Measurements from ENCODE around the gene UBE2A.

The UBE2A gene

DNA sequence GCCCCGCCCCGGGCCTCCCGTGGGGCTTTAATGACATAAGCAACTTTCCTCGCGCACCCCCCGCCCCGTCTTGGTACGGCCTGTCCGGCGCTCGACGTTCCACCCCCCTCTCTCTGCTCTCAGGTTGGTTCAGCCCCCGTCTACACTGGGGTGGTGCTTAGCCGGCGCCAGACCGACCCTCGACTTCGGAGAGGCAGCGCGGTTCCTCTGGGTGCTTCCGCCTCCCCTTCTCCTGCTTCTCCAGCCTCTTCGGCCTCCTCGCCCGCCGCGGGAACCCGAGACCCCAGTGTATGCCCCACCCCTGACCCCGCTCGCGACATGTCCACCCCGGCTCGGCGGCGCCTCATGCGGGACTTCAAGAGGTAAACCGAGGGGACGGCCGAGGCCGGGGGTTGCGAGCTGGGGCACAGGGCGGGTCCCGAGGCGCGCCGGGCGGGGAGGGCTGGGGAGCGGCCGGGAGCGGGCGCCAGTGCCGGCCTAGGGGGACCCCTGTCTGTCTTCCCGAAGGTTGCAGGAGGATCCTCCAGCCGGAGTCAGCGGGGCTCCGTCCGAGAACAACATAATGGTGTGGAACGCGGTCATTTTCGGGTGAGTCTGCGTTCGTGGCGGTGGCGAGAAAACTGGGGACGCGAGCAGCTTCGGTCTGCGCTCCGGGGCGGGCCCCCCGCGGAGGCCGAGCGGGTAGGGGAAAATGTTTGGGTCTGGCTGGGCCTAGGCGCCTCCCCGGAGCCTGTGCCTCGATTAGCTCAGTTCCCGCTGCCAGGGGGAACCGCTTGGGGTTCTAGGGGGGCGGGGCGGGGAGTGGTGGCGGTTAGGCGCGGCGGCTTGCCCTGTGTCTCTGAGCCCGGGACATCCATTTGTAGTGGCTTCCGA, at the start of gene UBE2A:
UBE2A (plus strand) TSS at position 170 of the 873 bp plus-strand sequence; CDS start at position 319, 149 bp downstream.
- H3K9me3 Mint-ChIP-seq: no peaks in the 10 kb centered on the region
- H3K27me3 Mint-ChIP-seq: no peaks in the 10 kb centered on the region
- peaks cover 9% of the 10 kb centered on the region for H3K4me1 Mint-ChIP-seq
- peak within 1 kb of the TSS; percentile 82 to 86 for H3K4me3 Mint-ChIP-seq
- DNase-seq (peak; percentile 86 to 90), ATAC-seq (peak; percentile 93)
- peak within 1 kb of the TSS; percentile 94 for H3K27ac Mint-ChIP-seq

DNA sequence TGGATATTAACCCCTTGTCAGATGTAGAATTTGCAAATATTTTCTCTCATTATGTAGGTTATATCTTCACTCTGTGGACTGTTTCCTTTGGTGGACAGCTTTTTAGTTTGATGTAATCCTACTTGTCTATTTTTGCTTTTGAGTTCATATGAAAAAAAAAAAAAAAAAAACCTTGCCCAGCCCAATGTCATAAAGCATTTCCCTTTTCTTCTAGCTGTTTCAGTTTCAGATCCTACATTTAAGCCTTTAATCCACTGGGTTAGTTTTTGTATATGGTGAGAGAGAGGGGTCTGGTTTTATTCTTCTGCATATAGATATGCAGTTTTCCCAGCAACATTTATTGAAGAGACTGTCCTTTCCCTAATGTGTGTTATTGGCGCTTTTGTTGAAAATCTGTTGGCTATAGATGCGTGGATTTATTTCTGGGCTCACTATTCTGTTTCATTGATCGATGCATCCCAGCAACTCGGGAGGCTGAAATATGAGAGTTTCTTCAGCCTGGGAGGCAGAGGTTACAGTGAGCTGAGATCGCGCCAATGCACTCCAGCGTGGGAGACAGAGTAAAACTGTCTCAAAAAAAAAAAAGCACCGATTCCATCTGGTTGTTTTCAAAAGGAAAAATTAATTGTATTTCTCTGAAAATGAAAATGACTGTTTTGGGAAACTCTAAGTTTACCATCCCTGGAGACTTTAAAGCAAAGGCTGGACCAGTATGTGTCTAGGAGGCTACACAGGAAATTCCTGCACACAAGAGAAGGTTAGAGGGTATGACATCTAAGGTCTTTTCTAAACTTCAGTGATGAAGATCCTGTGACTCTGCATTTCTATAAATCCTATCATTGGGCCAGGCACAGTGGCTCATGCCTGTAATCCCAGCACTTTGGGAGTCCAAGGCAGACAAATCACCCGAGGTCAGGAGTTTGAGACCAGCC, 44.8 kb upstream of the UBE2A start:
- H3K4me1 Mint-ChIP-seq: no peaks in the 10 kb centered on the region
- no peaks in the 10 kb centered on the region for H3K27me3 Mint-ChIP-seq
- ATAC-seq (no peak), DNase-seq (no peak)
- no peak overlapping the region for H3K27ac Mint-ChIP-seq
- no peaks in the 10 kb centered on the region for H3K9me3 Mint-ChIP-seq
- H3K4me3 Mint-ChIP-seq: no peak overlapping the region

DNA sequence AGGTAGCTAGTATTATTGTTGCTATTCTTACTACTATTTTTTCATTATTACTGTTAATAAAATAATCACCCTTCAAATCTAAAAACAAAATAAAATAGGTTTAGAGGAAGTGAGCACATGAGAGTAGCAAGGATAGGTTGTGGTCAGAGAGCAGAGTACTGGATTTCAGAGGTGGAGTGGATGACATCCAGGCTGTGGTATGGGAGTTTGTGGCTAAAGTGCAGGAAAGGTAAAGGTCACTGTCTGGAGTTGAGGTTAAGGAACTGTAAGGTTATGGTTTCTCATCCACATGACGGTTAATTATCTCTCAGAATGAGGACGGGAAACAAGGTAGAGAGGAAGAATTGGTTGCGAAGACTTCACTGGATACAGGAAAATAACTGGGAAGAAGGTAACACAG, 36.9 kb upstream of the UBE2A start:
- Mint-ChIP-seq H3K27me3 (no peaks in the 10 kb centered on the region), H3K27ac (no peak overlapping the region), H3K4me3 (no peak overlapping the region), H3K9me3 (no peaks in the 10 kb centered on the region), H3K4me1 (no peaks in the 10 kb centered on the region)
- no peak for ATAC-seq
- no peak for DNase-seq

DNA sequence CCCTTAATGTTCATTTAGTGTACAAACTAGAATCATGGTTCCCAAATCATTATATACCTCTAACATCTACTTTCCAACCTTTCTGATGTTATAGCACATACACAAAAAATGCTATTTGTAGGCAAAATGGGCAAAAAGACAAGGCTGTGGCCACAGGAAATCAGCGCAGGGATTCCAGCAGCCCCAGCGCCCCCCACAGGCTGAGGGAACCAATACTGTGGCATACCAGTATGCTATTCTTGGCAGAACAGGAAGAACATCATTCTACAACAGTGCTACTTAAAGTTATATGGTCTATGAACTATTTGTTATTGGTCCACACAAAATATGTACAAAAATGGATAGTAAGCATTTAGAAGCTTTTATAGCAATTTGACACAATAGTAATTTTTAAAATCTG, 34.5 kb upstream of the UBE2A start:
- Mint-ChIP-seq H3K4me3 (no peak overlapping the region), H3K27me3 (no peaks in the 10 kb centered on the region), H3K27ac (no peak overlapping the region), H3K9me3 (no peaks in the 10 kb centered on the region), H3K4me1 (no peaks in the 10 kb centered on the region)
- DNase-seq (no peak), ATAC-seq (no peak)

DNA sequence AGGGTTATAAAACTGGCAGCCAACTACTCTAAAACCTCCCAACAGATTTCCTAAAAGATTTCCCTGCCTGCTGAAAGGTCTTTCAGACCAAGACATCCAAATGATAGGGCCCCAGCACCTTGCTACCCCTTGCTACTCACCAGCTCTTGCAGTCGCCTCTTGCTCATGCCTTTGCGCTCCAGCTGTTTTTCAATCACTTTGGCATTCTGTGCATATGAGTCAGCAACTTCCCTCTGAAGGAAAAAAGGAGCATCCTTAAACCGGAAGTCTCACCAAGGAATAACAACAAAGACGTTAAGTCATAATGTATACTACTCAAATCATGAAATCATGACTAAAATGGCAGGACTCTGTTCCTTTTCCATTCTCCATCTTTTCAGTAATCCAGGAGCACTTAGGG, 33.2 kb upstream of the UBE2A start:
- no peak for ATAC-seq
- no peaks in the 10 kb centered on the region for H3K4me1 Mint-ChIP-seq
- H3K27ac Mint-ChIP-seq: no peak overlapping the region
- no peak for DNase-seq
- H3K9me3 Mint-ChIP-seq: no peaks in the 10 kb centered on the region
- no peak overlapping the region for H3K4me3 Mint-ChIP-seq
- no peaks in the 10 kb centered on the region for H3K27me3 Mint-ChIP-seq

DNA sequence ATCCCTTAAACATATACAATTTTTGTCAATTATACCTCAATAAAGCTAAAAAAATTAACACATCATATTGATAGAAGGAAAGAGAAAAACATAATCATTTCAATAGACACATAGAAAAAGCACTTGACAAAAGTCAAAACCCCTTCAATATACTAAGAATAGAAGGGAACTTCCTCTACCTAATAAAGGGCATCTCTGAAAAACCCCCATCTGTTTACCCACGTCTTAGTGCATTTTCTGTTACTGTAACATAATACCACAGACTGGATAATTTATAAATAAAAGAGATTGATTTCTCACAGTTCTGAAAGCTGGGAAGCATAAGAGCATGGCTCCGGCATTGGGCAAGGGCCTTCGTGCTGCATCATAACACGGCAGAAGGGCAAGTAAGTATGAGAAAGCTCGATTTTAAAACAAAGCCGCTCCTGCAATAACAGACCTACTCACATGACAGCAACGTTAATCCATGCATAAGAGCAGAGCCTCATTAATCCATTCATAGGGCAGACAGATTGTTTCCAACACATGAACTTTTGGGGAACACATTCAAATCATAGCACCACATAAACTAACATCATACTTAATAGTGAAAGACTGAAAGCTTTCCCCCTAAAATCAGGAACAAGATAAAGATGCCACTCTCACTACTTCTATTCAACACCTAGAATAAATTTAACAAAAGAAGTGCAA, 24.9 kb upstream of the UBE2A start:
- Mint-ChIP-seq H3K4me1 (no peaks in the 10 kb centered on the region), H3K9me3 (no peaks in the 10 kb centered on the region), H3K27me3 (no peaks in the 10 kb centered on the region), H3K27ac (peak overlapping the region in 1 of 2 donors; percentile 46), H3K4me3 (no peak overlapping the region)
- DNase-seq: no peak
- no peak for ATAC-seq

DNA sequence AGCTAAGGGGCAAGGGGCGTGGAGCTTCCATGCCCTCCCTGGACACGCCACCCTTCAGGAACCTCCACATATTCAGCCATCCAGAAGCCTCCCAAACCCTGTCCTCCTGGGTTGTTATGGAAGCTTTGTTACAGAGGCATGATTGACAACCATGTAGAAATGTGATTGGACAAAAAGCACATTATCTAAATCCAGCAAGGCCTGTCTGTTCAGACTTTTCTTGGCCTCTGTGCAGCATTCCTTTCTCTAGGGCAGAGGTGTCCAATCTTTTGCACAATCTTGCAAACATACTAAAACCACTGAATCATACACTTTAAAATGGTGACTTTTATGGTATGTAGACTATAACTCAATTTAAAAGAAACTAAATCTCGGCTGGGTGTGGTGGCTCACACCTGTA, 21.9 kb upstream of the UBE2A start:
- DNase-seq (no peak), ATAC-seq (no peak)
- Mint-ChIP-seq H3K27ac (no peak overlapping the region), H3K4me3 (no peak overlapping the region), H3K4me1 (no peaks in the 10 kb centered on the region), H3K27me3 (no peaks in the 10 kb centered on the region), H3K9me3 (no peaks in the 10 kb centered on the region)

DNA sequence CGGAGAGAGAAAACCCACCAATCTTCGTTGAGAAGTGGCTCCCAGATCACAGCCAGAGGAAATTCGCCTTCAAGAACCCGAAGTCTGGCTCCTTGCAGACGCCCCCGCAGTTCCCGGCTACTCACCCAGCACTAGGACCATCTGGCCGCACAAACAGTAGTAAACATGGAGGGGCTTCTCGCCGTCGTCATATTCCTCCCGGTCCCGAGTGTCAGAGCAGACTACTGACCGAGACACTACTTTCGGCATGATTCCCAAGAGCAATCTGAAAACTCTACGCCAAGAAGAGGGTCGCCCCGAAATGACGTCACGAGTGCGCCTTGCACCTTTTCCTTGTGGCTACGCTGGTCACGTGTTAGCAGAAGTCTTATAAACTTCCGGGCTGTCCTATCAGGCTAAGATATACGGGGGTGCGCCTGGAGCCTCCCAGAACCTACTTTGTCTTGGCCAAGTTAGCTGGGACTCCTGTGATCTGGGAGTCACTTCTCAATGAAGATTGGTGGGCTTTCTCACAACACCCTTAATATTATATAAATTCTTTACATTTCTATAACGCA, 9.2 kb upstream of the UBE2A start, which contains the start of gene STEEP1:
STEEP1 (minus strand) TSS at position 303 of the 557 bp plus-strand sequence; CDS start at position 249, 54 bp downstream.
- peak within 1 kb of the TSS; percentile 90 to 92 for H3K4me3 Mint-ChIP-seq
- peaks cover 13% of the 10 kb centered on the region for H3K4me1 Mint-ChIP-seq
- no peaks in the 10 kb centered on the region for H3K27me3 Mint-ChIP-seq
- peak within 1 kb of the TSS; percentile 81 to 95 for H3K27ac Mint-ChIP-seq
- no peaks in the 10 kb centered on the region for H3K9me3 Mint-ChIP-seq
- peak; percentile 100 for ATAC-seq
- peak; percentile 74 to 88 for DNase-seq

DNA sequence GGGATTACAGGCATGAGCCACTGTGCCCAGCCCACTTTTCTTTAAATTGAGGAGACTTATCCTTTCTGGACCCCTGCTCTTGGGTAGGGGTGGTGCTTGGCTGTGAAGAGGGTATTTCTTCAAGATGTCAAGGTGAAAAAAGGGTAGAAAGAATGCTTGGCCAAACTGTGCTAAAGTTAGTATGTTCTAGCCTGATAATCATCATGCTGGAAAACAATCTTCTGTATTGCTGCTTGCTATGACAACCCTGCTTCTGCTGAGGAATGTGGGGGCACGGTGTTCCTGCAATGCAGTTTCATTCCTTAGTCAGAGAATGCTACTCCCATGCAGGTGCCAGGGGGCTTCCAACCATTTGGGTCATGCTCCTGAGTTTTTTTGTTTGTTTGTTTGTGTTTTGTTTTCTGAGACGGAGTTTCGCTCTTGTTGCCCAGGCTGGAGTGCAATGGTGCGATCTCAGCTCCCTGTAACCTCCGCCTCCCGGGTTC, 4.0 kb upstream of the UBE2A start:
- Mint-ChIP-seq H3K4me3 (no peak overlapping the region), H3K27me3 (no peaks in the 10 kb centered on the region), H3K9me3 (no peaks in the 10 kb centered on the region), H3K4me1 (peaks cover 9% of the 10 kb centered on the region), H3K27ac (no peak overlapping the region)
- no peak for DNase-seq
- no peak for ATAC-seq

DNA sequence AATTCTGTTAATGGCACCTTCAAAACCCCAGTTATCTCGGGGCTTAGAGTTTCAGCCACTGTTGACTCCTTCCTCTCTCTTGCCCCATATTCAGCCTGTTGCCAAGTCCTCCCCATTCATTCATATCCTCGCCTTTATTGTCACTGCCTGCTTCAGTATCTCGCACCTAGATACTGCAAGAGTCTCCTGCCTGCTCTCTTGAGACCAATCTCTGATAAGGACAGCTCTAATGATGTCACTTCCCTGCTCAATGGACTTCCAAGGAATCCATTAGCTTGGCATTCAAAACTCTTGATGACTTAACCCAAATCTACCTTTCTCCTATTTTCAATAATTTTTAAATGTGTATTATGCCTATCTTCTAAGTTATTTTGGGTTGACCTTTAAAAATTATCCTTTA, 1.1 kb upstream of the UBE2A start:
- DNase-seq (no peak), ATAC-seq (no peak)
- peaks cover 9% of the 10 kb centered on the region for H3K4me1 Mint-ChIP-seq

DNA sequence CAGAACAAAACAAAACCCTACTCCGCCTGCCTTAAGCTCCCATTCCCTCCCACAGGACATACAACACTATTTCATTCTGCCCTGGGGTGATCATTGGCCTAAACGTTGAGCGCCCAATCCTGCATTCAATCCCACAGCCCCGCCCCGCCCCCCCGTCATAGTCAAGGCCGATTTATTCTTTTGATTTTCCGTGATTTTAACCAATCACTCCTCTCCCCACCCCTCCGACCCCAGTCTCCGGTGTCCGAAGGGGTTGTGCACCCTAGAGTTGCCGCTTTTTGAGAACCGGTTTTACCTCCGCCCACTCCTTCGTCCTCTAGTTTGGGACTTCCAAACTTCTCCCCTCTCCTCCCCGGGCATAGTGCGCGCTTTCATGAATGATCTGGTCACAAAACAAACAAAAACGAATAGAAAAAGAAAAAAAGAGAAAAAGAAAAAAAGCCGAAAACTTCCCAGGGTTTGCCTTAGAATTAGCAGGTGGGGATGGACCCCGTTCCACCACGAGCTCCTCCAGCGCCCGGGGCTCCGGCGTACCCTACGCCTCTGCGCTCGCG, 446 bp upstream of the UBE2A start:
- Mint-ChIP-seq H3K9me3 (no peaks in the 10 kb centered on the region), H3K4me1 (peaks cover 9% of the 10 kb centered on the region), H3K27me3 (no peaks in the 10 kb centered on the region), H3K4me3 (peak overlapping the region; percentile 82 to 86), H3K27ac (peak overlapping the region; percentile 52 to 94)
- ATAC-seq: no peak
- DNase-seq: no peak

More for the DNA sequence above, 1.1 kb upstream of the UBE2A start:
- Mint-ChIP-seq H3K27ac (no peak overlapping the region), H3K4me3 (peak overlapping the region; percentile 82 to 86), H3K9me3 (no peaks in the 10 kb centered on the region), H3K27me3 (no peaks in the 10 kb centered on the region)

DNA sequence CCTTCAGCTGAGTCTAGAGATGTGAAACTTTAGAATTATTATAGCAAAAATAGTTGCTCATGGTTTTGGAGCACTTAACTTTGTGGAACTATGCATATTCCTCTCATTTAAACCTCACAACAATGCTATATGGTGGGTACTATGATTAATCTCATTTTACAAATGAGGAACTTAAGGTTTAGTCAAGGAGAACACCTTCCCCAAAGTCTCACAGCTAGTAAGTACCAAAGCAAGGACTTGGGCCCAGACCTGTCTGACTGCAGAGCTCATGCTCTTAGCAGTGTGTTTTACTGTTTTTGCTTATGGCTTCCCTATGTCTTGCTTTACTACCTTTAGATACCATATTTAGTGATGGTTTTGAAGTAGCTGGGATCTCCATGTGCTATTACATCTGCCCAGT, 5.1 kb downstream of the UBE2A start:
- Mint-ChIP-seq H3K27me3 (no peaks in the 10 kb centered on the region), H3K9me3 (no peaks in the 10 kb centered on the region), H3K4me3 (no peak overlapping the region), H3K4me1 (peaks cover 7% of the 10 kb centered on the region), H3K27ac (no peak overlapping the region)
- ATAC-seq (no peak), DNase-seq (no peak)

DNA sequence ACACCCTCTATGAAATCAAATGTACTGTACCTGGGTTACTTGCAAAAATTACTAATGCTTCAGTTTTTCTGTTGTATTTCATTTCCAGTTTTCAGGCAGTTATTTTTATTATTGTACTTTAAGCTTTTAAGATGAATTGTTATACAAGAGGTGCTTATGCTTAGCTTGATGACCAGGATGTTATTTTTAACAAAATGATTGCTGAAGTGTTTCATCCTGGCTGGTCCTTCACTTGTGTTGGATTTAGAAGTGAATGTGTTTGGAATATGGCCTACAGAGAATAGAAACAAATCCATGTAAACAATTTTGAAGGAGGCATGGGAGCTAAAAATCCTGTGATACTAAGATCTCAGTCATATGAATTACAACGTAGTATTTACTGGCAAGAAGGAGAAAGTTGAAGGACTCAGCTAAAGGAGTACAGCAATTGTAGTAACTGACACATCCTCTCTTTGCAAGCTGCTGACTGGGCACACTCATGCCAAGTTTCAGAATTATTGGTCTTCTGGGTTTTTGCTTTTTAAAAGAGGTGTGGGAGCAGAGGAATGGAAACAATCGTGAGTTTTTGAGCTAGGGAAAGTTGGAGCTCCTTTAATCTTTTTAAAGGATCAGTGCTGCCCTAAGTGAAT, 9.2 kb downstream of the UBE2A start:
- Mint-ChIP-seq H3K4me1 (peaks cover 7% of the 10 kb centered on the region), H3K27ac (peak overlapping the region in 1 of 2 donors; percentile 83), H3K9me3 (no peaks in the 10 kb centered on the region), H3K27me3 (no peaks in the 10 kb centered on the region), H3K4me3 (no peak overlapping the region)
- DNase-seq (no peak), ATAC-seq (no peak)

DNA sequence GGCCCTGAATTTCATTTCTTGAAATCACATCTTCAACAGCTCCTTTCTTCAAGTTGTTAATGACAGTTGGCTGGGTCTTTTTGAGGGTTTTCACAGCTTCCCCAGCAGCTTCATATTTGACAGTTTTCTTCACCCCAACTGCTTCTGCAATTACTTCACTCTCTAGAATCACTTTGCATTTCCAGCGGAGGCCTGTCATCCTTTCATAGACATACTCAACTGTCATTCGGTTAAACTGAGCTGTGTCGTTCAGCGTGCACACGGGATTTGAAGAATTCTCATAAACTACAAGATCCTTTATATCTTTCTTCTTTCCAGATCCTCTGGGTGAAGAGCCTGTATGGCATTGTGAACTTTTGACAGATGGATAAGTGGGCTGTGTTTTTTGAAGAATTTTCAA, 15.4 kb downstream of the UBE2A start:
- no peaks in the 10 kb centered on the region for H3K9me3 Mint-ChIP-seq
- H3K4me1 Mint-ChIP-seq: no peaks in the 10 kb centered on the region
- no peaks in the 10 kb centered on the region for H3K27me3 Mint-ChIP-seq
- DNase-seq (no peak), ATAC-seq (no peak)
- peak overlapping the region in 1 of 2 donors; percentile 49 for H3K27ac Mint-ChIP-seq
- H3K4me3 Mint-ChIP-seq: no peak overlapping the region

All from stimulated activated naive CD8-positive, alpha-beta T cell treated with anti-CD3 and anti-CD28 coated beads, Interleukin-15, amount 100 ng/mL, for 72 hours (primary cell).